HG02973 (cell line): ENCODE results near the gene VAV2.
"Not testable (repeated sequence)": the region's sequence is repeated elsewhere in the genome, so short reads cannot be mapped to it uniquely, and the experiment has no call there.

ENCODE experiments used
- ATAC-seq: cut with Tn5 transposase; IDR thresholded peaks from one replicate; pipeline ENCODE4 v1.9.1; 2021; ENCODE audit warnings: moderate library complexity; ENCODE audit not compliant: unreplicated experiment

VAV2 gene

GRCh38 chr9:133760713-133761290 lies 231.3 kb downstream of the VAV2 start:
- no peak for ATAC-seq

- no peak for ATAC-seq
These were observed 232.2 kb downstream of the VAV2 start for GRCh38 chr9:133759946-133760345.

- no peak for ATAC-seq
These were observed 232.8 kb downstream of the VAV2 start for GRCh38 chr9:133759146-133759900.

GRCh38 chr9:133758228-133758627 lies 233.9 kb downstream of the VAV2 start:
- ATAC-seq, result no peak

- ATAC-seq, result no peak
These were observed 237.4 kb downstream of the VAV2 start for GRCh38 chr9:133754688-133755227.

DNA sequence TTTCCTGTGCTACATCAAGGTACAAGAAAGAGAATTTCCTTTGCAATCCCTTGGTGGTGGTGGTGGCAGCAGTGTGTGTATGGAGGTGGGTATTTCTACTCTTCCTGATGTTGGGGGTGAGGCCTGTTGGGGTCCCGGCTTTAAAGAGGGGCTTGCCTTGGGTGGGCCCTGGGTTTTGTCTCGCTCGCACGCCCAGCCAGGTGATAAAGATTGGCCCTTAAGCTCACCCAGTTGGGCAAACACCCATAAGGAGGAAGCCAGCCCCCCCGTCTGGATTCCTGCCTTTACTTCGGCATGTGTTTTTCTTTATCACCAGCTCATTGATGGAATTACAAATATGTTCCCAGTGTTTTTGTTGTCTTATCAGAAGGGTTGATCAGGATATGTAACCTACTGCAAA lies 237.9 kb downstream of the VAV2 start:
- no peak for ATAC-seq

DNA sequence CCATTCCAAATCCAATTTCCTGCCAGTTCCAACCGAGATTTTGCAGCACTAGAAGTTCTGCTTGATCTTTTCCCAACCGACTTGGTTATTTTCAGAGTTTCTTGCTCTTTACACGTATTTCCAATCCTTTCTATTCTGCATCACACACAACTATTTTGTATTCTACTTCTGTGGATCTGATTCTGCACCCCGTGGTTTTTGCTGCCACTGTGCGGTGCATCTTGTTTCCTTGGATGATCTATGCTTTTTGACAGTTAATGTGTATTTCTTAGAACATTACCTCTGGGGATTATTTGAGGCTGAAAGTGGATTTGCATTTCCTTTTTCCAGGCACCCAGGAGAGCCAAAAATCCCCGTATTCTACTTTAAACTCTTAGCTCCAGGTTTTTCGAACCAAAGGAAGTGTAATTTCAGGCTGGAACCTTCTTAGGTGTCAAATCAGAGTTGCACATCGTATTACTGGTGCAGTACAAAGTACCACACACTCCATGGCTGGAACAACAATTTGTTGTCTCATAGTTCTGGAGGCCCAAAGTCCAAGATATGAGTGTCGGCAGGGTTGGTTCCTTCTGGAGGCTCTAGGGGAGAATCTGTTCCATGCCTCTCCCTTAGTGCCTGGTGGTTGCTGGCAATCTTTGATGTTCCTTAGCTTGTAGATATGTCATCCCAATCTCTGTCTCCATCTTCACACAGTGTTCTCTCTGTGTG lies 239.2 kb downstream of the VAV2 start:
- no peak for ATAC-seq

DNA sequence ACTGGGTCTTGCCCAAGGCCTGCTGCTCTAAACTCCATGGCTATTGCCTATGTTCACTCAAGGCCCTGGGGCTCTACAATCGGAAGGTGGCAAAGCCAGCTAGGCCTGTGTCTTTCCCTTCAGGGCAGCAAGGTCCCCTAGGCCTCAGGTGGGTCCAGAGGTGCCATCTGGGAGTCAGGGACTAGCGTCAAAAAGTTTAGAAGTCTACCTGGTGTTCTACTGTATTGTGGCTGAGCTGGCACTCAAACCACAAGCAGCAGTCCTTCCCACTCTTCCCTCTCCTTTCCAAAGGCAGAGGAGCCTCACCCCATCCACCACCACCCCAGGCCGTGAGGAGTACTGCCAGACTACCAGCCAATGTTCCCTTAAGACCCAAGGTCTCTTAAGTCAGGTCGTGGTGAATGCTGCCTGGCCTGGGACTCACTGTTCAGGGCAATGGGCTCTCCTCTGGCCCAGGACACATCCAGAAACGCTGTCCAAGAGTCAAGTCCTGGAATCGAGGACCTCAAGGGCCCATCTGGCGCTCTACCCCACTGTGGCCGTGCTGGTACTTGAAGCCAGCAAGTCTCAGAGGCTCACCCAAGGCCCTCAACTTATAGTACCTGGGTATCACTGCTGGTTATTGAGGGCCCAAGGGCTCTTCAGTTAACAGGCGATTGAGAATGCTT lies 241.0 kb downstream of the VAV2 start:
- ATAC-seq, result no peak

- no peak for ATAC-seq
These were observed 244.8 kb downstream of the VAV2 start for GRCh38 chr9:133747309-133747708.

- ATAC-seq, result not testable (repeated sequence)
These were observed 247.6 kb downstream of the VAV2 start for GRCh38 chr9:133744528-133744927.

GRCh38 chr9:133742849-133743444 lies 249.2 kb downstream of the VAV2 start:
- ATAC-seq, result peak; percentile 82

DNA sequence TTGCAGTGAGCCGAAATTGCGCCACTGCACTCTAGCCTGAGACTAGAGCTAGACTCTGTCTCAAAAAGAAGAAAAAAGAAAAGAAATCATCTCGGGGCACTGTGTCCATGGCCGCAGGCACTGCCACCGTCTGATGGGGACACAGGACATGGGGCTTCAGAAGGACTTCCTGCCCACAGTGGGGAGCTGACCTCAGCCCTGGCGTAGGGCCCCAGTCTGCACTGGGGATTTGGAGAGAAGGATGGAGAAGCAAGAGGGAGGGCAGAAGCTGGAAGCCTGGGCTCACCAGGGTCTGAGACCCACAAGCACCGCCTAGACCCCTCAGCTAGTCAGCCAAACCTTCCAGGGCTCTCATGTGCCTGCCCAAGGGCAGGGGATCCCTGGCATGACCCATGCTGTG lies 249.9 kb downstream of the VAV2 start:
- no peak for ATAC-seq

GRCh38 chr9:133741716-133742115 lies 250.4 kb downstream of the VAV2 start:
- ATAC-seq, result no peak

GRCh38 chr9:133740911-133741310 lies 251.2 kb downstream of the VAV2 start:
- no peak for ATAC-seq

DNA sequence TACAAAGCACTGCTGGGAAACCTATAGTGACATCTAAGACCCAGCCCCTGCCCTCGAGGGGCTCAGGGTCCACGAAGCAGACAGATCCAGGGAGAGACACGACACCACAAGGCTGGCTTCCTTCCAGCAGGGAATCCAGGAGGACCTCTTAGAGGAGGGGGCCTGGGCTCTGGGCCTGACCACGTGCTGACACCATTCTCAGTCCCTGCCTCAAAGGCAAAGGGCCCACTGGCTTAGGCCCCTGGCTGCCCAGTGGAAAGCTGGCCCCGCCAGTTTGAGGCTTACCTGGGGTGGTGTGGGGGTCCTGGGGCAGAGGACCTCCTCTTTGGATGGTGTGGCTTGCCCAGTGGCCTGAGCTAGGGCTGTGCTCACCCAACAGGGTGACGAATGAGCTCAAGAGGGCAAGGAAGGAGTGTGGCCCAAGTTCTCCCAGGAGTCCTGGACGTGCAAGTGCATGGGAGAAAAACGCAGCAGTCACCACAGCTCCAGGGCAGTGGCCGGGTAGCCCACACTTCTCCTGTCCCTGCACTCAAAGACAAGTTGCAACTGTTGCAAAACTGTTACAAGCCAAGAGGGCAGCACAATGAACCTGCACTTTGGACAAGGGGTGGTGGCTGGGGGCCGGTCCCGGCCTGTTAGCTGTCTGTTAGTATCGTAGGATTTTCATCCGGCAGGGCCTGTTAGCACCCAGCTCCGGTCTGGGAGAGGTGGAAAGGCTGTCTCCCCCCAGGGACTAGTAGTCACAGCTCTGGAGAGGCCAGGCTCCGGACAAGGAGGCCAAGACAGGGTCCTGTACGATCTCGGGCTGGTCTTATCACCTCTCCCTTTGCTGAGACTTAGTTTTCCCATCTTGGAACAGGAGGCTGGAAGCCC lies 252.5 kb downstream of the VAV2 start:
- no peak for ATAC-seq

DNA sequence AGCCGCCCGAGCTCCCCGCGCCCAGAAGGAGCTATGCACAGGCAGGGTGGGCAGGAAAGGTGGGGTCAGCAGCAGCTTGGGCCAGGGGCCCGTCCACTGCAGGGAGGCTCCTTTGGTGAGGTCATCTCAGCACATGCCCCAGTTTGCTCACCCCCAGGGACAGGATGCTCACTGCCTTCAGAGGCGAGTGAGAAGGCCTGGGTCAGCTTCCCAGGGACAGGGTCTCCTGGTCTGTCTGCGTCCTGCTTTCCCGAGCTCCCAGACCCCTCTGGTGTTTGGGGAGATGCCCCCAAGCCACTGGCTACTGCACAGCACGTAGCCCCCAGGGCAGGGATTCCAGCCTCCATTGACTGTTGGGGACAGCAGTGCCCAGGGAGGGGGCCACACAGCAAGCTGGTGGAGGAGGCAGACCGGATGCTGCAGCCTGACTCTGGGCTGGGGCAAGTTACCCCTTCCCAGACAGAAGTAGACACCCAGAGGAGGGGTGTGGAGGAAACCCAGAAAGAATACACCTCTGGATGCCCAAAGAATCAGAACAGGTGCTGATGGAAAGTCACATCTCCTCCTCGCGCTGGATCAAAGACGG lies 253.4 kb downstream of the VAV2 start:
- ATAC-seq, result no peak

GRCh38 chr9:133737774-133738639 lies 254.1 kb downstream of the VAV2 start, which contains the start of gene SARDH:
Gene SARDH (minus strand): TSS chr9:133738352. CDS start chr9:133734173, 4,179 bp downstream.
- ATAC-seq, result no peak

GRCh38 chr9:133737071-133737773 lies 254.9 kb downstream of the VAV2 start:
- no peak for ATAC-seq
